Activated T-cell treated with anti-CD3 and anti-CD28 coated beads, Interleukin-2, amount 50 U/mL, for 72 hours (primary cell): ENCODE data around the gene TRAPPC6A. TPM values are rescaled to one million over a fixed set of nuclear protein-coding genes. Genes with fewer than 3 reads are reported as not detected.

Source experiments
- ATAC-seq, 2 donors: fragments of 150-1000 bp; cut with Tn5 transposase; replicated peaks in 1 of 2; 2 replicates each; pipeline ENCODE4 v1.10.0; 2021; ENCODE audit warnings: moderate library complexity in 2 of 2, mild to moderate bottlenecking in 1 of 2
- DNase-seq, 2 donors: peaks; one replicate each; pipeline ENCODE4 v3.0.0; 2021 to 2022; ENCODE audit warnings: mixed read lengths in 1 of 2
- H3K27ac Mint-ChIP-seq: one replicate; pipeline ENCODE4 v1.8.0; 2022; ENCODE audit warnings: mild to moderate bottlenecking, moderate library complexity, mixed read lengths
- H3K27me3 Mint-ChIP-seq: one replicate; pipeline ENCODE4 v1.8.0; 2022; ENCODE audit warnings: low read depth, mixed read lengths
- H3K36me3 Mint-ChIP-seq, 2 donors: one replicate each; pipeline ENCODE4 v1.8.0; 2022; ENCODE audit warnings: mixed read lengths in 2 of 2, mild to moderate bottlenecking in 1 of 2; ENCODE audit not compliant: insufficient read depth in 2 of 2
- H3K4me1 Mint-ChIP-seq: one replicate; pipeline ENCODE4 v1.8.0; 2022; ENCODE audit warnings: low read depth, mixed read lengths
- H3K4me3 Mint-ChIP-seq, 2 donors: one replicate each; pipeline ENCODE4 v1.8.0; 2022; ENCODE audit warnings: mild to moderate bottlenecking in 2 of 2, mixed read lengths in 2 of 2, moderate library complexity in 2 of 2
- H3K9me3 Mint-ChIP-seq, 2 donors: one replicate each; pipeline ENCODE4 v1.8.0; 2022; ENCODE audit warnings: mixed read lengths in 2 of 2
- total RNA-seq, 2 donors: library from RNA; stranded (reverse); gene quantifications; one replicate each; pipeline ENCODE4 v1.2.3, GENCODE V29; 2022

Gene TRAPPC6A
- total RNA-seq, 2 donors from 2014 or later: 48.5 to 58.5 TPM

DNA sequence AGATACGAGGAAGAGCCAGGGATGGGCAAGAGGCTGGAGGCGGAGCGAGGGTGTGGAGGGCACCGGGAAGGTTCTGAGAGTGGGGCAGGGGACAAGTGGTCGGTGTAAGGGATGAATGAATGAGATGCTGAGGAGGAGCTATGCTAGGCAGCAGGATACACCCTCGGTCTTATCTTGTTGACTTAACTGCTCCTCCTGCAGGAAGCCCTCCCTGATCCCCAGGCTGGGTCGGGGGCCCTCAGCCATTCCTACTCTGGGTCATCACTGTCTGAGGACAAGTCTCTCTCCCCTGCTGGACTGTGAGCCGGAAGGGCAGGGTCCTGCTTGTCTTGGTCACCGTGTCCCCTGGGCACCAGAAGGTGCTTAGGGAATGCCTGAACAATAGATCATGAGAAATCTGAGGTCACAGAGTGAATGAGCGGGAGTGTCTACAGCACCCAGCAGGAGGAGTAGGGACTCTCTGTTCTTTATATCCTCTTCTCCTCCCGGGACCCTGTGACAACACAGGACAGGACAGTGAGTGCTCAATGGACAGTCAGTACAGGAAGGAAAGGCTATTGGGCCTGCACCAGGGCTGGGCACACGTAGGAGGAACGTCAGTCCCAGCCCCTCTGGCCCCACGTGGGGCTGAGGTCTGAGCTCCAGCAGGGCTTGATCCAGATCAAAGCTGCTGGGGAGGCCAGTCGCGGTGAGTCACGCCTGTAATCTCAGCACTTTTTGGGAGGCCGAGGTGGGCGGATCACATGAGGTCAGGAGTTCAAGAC, 23.8 kb downstream of the TRAPPC6A start:
- Mint-ChIP-seq H3K27me3 (peaks cover 14% of the 10 kb centered on the region), H3K27ac (peak overlapping the region; percentile 86), H3K4me1 (peaks cover 22% of the 10 kb centered on the region), H3K4me3 (peak overlapping the region; percentile 70 to 77), H3K9me3 (no peaks in the 10 kb centered on the region), H3K36me3 (peaks cover 3 to 6% of the 10 kb centered on the region in 2 donors)
- DNase-seq: no peak
- ATAC-seq: no peak

DNA sequence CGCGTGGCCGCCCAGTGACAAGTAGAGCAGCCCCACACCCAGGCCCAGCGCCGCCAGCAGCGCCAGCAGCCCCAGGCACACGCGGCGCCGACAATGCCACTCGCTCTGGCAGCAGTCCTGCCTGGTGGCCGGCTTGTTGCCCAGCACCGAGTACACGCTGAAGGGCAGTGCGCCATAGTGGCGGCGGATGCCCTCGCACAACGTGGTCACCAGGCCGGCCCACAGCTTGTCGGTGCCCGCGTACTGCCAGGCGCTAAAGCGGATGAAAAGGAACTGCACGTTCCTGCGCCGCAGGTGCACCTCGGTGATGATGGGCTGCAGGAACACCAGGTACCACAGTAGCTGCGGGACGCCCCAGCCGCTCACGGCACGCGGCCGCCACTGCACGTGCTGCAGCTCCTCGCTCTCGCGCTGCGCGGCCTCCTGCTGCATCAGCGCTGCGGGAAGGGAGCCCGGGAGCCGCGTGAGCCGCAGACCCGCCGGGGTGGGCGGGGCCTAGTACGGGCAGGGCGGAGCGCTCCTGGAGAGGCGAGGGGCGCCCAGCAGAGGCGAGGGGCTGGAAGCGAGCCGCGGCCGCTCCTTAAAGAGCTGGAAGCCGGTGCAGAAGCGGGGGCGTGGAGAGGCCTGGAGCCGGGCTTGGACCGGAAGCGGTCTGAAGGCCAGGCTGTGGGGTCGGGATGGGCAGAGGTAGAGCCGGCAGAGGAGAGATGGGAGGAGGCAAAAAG, 24.5 kb downstream of the TRAPPC6A start:
- H3K27me3 Mint-ChIP-seq: peaks cover 14% of the 10 kb centered on the region
- no peaks in the 10 kb centered on the region for H3K9me3 Mint-ChIP-seq
- peaks cover 22% of the 10 kb centered on the region for H3K4me1 Mint-ChIP-seq
- peak overlapping the region; percentile 82 to 85 for H3K4me3 Mint-ChIP-seq
- peak overlapping the region; percentile 86 for H3K27ac Mint-ChIP-seq
- peaks cover 3 to 6% of the 10 kb centered on the region in 2 donors for H3K36me3 Mint-ChIP-seq
- peak; percentile 27 to 36 for ATAC-seq
- peak; percentile 36 to 41 for DNase-seq

DNA sequence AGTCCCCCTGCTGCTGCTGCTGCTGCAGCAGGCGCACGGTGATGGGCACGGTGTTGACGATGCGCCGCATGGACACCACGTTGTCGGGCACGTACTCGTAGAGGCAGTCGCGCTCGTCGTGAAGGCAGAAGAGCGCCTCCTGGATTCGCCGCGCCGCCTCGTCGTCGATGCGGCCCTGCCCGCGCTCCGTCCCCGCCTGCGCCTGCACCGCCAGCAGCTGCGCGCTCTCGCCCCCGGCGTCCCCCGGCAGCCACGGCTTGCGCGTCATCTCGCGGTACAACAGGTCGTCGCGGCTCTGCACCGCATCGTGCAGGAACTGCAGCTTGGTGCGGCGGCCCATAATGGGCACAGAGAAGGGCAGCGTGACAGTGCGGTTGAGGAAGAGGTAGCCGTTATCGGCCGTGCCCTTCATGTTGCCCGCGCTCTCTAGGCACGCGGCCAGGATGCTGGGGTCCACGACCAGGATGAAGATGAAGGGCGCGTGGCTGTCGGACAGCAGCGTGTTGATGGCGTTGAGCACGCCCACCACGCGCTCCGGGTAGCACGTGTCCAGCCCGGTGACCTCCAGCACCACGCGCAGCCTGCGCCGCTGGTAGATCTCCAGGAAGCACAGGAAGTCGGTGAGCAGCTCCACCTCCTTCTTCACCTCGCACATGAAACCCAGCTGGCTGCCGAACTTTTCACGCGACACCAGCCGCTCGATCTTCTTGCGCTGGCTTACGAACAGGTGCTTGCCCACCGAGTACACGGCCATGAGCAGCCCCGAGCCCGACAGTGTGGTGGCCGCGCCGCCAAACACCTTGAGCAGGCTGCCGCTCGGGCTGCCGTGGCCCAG, 25.3 kb downstream of the TRAPPC6A start:
- Mint-ChIP-seq H3K27ac (no peak overlapping the region), H3K4me1 (peaks cover 22% of the 10 kb centered on the region), H3K36me3 (peaks cover 3 to 6% of the 10 kb centered on the region in 2 donors), H3K4me3 (peak overlapping the region; percentile 82 to 85), H3K27me3 (peaks cover 14% of the 10 kb centered on the region), H3K9me3 (no peaks in the 10 kb centered on the region)
- ATAC-seq (peak; percentile 53 to 65), DNase-seq (peak; percentile 51 to 53)

- no peak for ATAC-seq
- no peak overlapping the region for H3K27ac Mint-ChIP-seq
- H3K9me3 Mint-ChIP-seq: no peaks in the 10 kb centered on the region
- DNase-seq: no peak
- peaks cover 14% of the 10 kb centered on the region for H3K27me3 Mint-ChIP-seq
- H3K4me1 Mint-ChIP-seq: peaks cover 22% of the 10 kb centered on the region
- peak overlapping the region; percentile 82 to 85 for H3K4me3 Mint-ChIP-seq
- H3K36me3 Mint-ChIP-seq: peaks cover 3 to 6% of the 10 kb centered on the region in 2 donors
These were observed 26.1 kb downstream of the TRAPPC6A start for GRCh38 chr19:45151821-45152503.

DNA sequence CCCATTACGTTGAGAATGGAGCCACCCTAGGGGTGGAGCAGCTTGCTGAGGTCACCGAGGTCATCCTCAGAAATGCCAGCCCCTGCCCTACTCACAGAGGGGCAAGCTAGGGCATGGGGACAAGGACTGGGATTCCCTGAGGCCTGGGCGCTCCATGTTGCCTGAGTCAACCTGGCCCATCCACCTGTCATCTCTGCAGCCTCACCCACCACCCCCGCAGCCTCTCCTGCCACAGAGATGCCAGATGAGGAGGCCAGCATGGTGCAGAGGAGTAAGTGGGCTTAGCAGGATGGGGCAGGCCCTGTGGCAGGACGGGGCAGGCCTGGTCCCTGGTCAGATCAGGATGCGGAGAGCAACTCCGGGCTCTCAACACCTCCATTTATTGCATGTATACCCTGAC, 26.7 kb downstream of the TRAPPC6A start:
- Mint-ChIP-seq H3K4me1 (peaks cover 22% of the 10 kb centered on the region), H3K36me3 (peaks cover 3 to 6% of the 10 kb centered on the region in 2 donors), H3K27me3 (peaks cover 14% of the 10 kb centered on the region), H3K4me3 (peak overlapping the region; percentile 47 to 62), H3K27ac (no peak overlapping the region), H3K9me3 (no peaks in the 10 kb centered on the region)
- ATAC-seq (no peak), DNase-seq (no peak)

- ATAC-seq (no peak), DNase-seq (no peak)
- peaks cover 14% of the 10 kb centered on the region for H3K27me3 Mint-ChIP-seq
- H3K4me3 Mint-ChIP-seq: peak overlapping the region in 1 of 2 donors; percentile 62
- no peaks in the 10 kb centered on the region for H3K9me3 Mint-ChIP-seq
- peaks cover 22% of the 10 kb centered on the region for H3K4me1 Mint-ChIP-seq
- H3K36me3 Mint-ChIP-seq: peaks cover 3 to 6% of the 10 kb centered on the region in 2 donors
- no peak overlapping the region for H3K27ac Mint-ChIP-seq
These were observed 27.2 kb downstream of the TRAPPC6A start for GRCh38 chr19:45150751-45151281.

- H3K4me1 Mint-ChIP-seq: peaks cover 22% of the 10 kb centered on the region
- no peak overlapping the region for H3K27ac Mint-ChIP-seq
- H3K27me3 Mint-ChIP-seq: peaks cover 14% of the 10 kb centered on the region
- no peak for DNase-seq
- H3K36me3 Mint-ChIP-seq: peaks cover 3 to 6% of the 10 kb centered on the region in 2 donors
- no peaks in the 10 kb centered on the region for H3K9me3 Mint-ChIP-seq
- H3K4me3 Mint-ChIP-seq: no peak overlapping the region
- ATAC-seq: no peak
These were observed 27.9 kb downstream of the TRAPPC6A start for GRCh38 chr19:45150180-45150579.

DNA sequence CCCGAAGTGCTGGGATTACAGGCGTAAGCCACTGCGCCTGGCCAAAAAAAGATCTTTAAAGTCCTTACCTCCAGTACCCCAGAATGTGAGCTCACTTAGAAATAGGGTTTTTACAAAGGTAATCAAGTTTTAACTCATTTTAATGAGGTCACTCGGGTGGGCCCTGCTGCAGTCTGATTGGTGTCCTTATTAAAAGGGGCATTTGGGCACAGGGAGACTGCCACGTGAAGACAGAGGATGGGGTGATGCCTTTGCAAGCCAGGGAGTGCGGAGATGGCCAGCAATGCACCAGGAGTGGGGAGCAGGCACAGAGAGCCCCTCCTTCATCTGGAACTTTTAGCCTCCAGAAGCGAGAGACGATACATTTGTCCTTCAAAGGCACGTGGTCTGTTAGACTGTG, 28.9 kb downstream of the TRAPPC6A start:
- Mint-ChIP-seq H3K27ac (no peak overlapping the region), H3K4me1 (peaks cover 16% of the 10 kb centered on the region), H3K27me3 (peaks cover 10% of the 10 kb centered on the region), H3K9me3 (no peaks in the 10 kb centered on the region), H3K36me3 (peaks cover 3 to 6% of the 10 kb centered on the region in 2 donors), H3K4me3 (no peak overlapping the region)
- ATAC-seq (no peak), DNase-seq (no peak)

DNA sequence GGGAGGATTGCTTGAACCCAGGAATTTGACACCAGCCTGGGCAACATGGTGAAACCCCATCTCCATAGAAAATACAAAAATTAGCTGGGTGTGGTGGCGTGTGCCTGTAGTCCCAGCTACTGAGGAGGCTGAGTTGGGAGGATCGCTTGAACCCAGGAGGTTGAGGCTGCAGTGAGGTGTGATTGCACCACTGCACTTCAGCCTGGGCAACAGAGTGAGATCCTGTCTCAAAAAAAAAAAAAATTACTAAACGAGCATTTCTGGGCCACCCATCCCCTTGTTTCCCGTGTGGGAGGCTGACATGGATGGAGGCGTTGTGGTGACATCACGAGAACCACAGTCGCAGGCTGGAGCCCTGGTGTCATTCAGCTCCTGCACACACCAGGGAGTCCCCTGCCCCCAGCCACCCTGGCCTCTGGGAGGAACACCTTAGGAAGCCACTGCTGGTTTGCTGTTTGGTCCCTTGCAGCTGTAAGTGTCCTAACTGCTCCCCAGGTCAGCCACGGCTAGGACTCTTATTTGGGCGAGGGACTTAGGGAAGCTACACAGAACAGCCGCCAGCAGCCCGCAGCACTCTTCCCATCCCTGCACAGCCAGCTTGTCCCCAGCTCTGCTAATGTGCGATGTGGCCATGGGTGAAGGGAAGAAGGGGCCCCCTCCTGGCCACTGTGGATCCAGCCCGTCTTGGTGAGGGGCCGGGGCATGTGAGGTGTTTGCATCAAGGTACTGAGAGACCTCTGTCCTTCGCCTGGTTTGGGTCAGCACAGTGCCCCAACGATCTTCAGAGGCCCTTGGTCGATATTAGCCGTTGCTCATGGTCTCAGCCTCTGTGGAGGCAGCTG, 30.0 kb downstream of the TRAPPC6A start:
- ATAC-seq (no peak), DNase-seq (no peak)
- Mint-ChIP-seq H3K27ac (no peak overlapping the region), H3K36me3 (peaks cover 3 to 4% of the 10 kb centered on the region in 2 donors), H3K27me3 (peaks cover 5% of the 10 kb centered on the region), H3K4me1 (peaks cover 12% of the 10 kb centered on the region), H3K4me3 (no peak overlapping the region), H3K9me3 (no peaks in the 10 kb centered on the region)

DNA sequence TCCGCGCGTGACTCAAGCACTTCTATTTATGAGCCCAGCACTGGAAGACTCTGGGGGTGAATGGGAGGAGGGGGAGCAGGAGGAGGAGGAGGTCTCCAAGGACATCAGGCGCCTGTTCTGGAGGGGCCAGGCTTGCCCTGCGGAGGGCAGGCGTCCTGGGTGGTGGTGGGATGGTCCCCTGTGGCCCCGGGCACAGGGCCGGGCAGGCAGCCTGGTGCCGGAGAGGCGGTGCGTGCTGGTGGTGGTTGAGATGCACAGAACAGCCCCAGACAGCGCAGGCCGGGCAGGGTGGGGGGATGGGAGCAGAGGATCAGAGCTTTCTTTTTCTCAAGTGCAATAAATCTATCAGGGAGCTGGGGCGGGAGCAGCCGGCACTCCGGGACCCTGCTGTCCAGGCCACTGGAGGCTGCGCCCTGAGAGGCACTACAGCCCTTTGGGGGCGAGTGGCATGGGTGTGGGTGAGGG, 31.3 kb downstream of the TRAPPC6A start:
- Mint-ChIP-seq H3K27ac (no peak overlapping the region), H3K36me3 (no peaks in the 10 kb centered on the region), H3K27me3 (no peaks in the 10 kb centered on the region), H3K4me1 (peaks cover 13% of the 10 kb centered on the region), H3K9me3 (no peaks in the 10 kb centered on the region), H3K4me3 (no peak overlapping the region)
- no peak for ATAC-seq
- DNase-seq: no peak

DNA sequence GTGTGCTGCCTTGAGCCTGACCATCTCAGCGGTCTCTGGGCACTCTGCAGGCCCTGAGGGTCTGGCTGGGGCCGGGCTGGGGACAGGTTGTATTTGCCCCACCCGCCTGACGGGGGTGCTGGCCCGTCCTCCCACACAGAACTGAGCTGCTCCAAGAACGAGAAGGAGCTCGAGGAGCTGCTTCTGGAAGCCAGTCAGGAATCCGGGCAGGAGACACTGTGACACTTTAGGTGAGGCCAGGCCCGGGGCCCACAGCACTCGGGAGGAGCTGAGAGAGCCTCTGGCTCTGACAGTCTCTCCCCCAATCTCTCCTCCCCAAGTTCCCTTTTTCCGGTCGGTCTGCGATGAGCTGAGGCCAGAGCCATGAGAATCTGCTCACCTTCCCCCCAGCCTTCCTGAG, 31.8 kb downstream of the TRAPPC6A start:
- Mint-ChIP-seq H3K27me3 (no peaks in the 10 kb centered on the region), H3K4me3 (no peak overlapping the region), H3K4me1 (peaks cover 8% of the 10 kb centered on the region), H3K27ac (no peak overlapping the region), H3K36me3 (no peaks in the 10 kb centered on the region), H3K9me3 (no peaks in the 10 kb centered on the region)
- DNase-seq: no peak
- ATAC-seq: no peak
